HEK293 (cell line): ENCODE measurements around the gene GSTP1.

Experiments used
- ATF2 ChIP-seq: fragments of 450-650 bp; formaldehyde crosslinking; IDR thresholded peaks from 2 replicates; pipeline ENCODE4 v1.5.1; 2016; ENCODE audit warnings: missing biosample characterization, missing genetic modification characterization, low read depth
- CTCF ChIP-seq: fragments of 450-650 bp; formaldehyde crosslinking; IDR thresholded peaks from 2 replicates; pipeline ENCODE4 v1.5.1; 2016; ENCODE audit warnings: missing biosample characterization, missing genetic modification characterization
- GLIS2 ChIP-seq: fragments of 450-650 bp; formaldehyde crosslinking; IDR thresholded peaks from 2 replicates; pipeline ENCODE4 v1.5.1; 2016; ENCODE audit warnings: missing biosample characterization, missing genetic modification characterization
- MYNN ChIP-seq: fragments of 450-650 bp; formaldehyde crosslinking; IDR thresholded peaks from 2 replicates; pipeline ENCODE4 v1.5.1; 2016; ENCODE audit warnings: missing biosample characterization, missing genetic modification characterization, borderline replicate concordance
- PRDM1 ChIP-seq: fragments of 450-650 bp; formaldehyde crosslinking; IDR thresholded peaks from 2 replicates; pipeline ENCODE4; 2016; ENCODE audit warnings: missing biosample characterization, missing genetic modification characterization
- SCRT2 ChIP-seq: fragments of 450-650 bp; formaldehyde crosslinking; IDR thresholded peaks from 2 replicates; pipeline ENCODE4 v1.5.1; 2016; ENCODE audit warnings: missing biosample characterization, missing genetic modification characterization
- TCF7L2 ChIP-seq: IDR thresholded peaks from 2 replicates; pipeline ENCODE4 v1.6.1; 2011; ENCODE audit warnings: low read depth, mild to moderate bottlenecking, inconsistent platforms, low read length, moderate library complexity, borderline replicate concordance
- TRIM28 ChIP-seq: IDR thresholded peaks from 2 replicates; pipeline ENCODE4 v1.6.1; 2011; ENCODE audit warnings: low read length, control low read depth, borderline replicate concordance
- ZBTB8A ChIP-seq: fragments of 450-650 bp; formaldehyde crosslinking; IDR thresholded peaks from 2 replicates; pipeline ENCODE4 v1.5.1; 2016; ENCODE audit warnings: missing biosample characterization, missing genetic modification characterization
- ZNF354C ChIP-seq: fragments of 450-650 bp; formaldehyde crosslinking; IDR thresholded peaks from 2 replicates; pipeline ENCODE4 v1.5.1; 2016; ENCODE audit warnings: missing biosample characterization, missing genetic modification characterization, low read depth, borderline replicate concordance
- ZNF391 ChIP-seq: fragments of 450-650 bp; formaldehyde crosslinking; IDR thresholded peaks from 2 replicates; pipeline ENCODE4 v1.5.1; 2016; ENCODE audit warnings: low read depth, missing biosample characterization, missing genetic modification characterization, borderline replicate concordance
- ZNF416 ChIP-seq: fragments of 450-650 bp; formaldehyde crosslinking; IDR thresholded peaks from 2 replicates; pipeline ENCODE4 v1.5.1; 2016; ENCODE audit warnings: missing biosample characterization, missing genetic modification characterization
- ZNF510 ChIP-seq: fragments of 450-650 bp; formaldehyde crosslinking; IDR thresholded peaks from 2 replicates; pipeline ENCODE4 v1.5.1; 2018; ENCODE audit warnings: mild to moderate bottlenecking, missing genetic modification characterization, missing biosample characterization; ENCODE audit not compliant: insufficient replicate concordance
- ZNF585B ChIP-seq: fragments of 450-650 bp; formaldehyde crosslinking; IDR thresholded peaks from 2 replicates; pipeline ENCODE4 v1.5.1; 2016; ENCODE audit warnings: missing biosample characterization, missing genetic modification characterization
- ZNF654 ChIP-seq: fragments of 450-650 bp; formaldehyde crosslinking; IDR thresholded peaks from 2 replicates; pipeline ENCODE4 v1.5.1; 2016; ENCODE audit warnings: low read depth, missing biosample characterization, missing genetic modification characterization
- ZNF670 ChIP-seq: fragments of 450-650 bp; formaldehyde crosslinking; IDR thresholded peaks from 2 replicates; pipeline ENCODE4 v1.5.1; 2016; ENCODE audit warnings: missing biosample characterization, missing genetic modification characterization, low read depth
- ZNF776 ChIP-seq: fragments of 450-650 bp; formaldehyde crosslinking; IDR thresholded peaks from 2 replicates; pipeline ENCODE4 v1.5.0; 2017; ENCODE audit warnings: missing biosample characterization, missing genetic modification characterization, borderline replicate concordance
- ZNF791 ChIP-seq: fragments of 450-650 bp; formaldehyde crosslinking; IDR thresholded peaks from 2 replicates; pipeline ENCODE4 v1.5.1; 2016; ENCODE audit warnings: missing biosample characterization, missing genetic modification characterization
- ZSCAN23 ChIP-seq: fragments of 450-650 bp; formaldehyde crosslinking; IDR thresholded peaks from 2 replicates; pipeline ENCODE4 v1.5.1; 2016; ENCODE audit warnings: missing biosample characterization, missing genetic modification characterization
- TF ChIP-seq, protein P1 (sequence below): fragments of 450-650 bp; formaldehyde crosslinking; optimal IDR thresholded peaks from 2 replicates; pipeline ENCODE3; 2016; ENCODE audit warnings: missing biosample characterization, mild to moderate bottlenecking, missing genetic modification characterization
- TF ChIP-seq, protein P2 (sequence below): fragments of 450-650 bp; formaldehyde crosslinking; IDR thresholded peaks from 2 replicates; pipeline ENCODE4 v1.5.1; 2016; ENCODE audit warnings: missing biosample characterization, missing genetic modification characterization, borderline replicate concordance

Gene GSTP1

DNA sequence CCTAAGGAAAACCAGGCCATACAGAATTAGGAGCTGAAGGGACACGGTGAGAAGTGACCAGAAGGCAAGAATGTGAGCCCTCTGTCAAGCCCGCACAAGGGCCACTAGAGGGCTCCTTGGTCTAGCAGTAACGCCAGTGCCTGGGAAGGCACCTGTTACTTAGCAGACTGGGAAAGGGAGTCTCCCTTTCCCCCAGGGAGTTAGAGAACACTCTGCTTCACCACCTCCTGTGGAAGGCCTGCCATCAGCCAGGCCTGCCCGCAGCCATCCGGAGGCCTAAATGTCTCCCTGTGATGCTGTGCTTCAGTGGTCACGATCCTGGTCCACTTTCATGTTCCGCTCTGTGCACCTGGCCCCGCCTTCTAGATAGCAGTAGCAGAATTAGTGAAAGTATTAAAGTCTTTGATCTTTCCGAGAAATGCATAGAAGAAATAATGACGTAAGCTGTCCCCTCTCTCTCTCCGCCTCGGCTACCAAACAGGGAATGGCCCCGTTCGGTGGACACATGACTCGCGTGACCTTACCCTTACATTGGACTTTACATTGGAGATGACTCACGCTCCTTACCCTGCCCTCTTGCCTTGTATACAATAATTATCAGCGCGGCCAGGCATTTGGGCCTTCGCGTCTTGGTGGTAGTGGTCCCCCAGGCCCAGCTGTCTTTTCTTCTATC lies 10.7 kb upstream of the GSTP1 start (continued):
- TF ChIP-seq ZNF354C (tag by site-specific recombination) (no peak), ZNF391 (tag by site-specific recombination) (no peak), TCF7L2 (peak; percentile 67), ZNF510 (no peak), CTCF (tag by site-specific recombination) (peak; percentile 30; the same call in 1 of the 2 replicates), ZNF791 (tag by site-specific recombination) (no peak), MYNN (tag by site-specific recombination) (no peak), ZBTB8A (tag by site-specific recombination) (peak; percentile 53; the same call in 1 of the 2 replicates), PRDM1 (tag by site-specific recombination) (peak; percentile 85), ATF2 (no peak), TRIM28 (0 out of 2 replicates have a peak, but pooled peaks have one; percentile 20), ZNF670 (tag by site-specific recombination) (no peak), ZNF416 (tag by site-specific recombination) (no peak), ZNF776 (tag by site-specific recombination) (no peak), GLIS2 (tag by site-specific recombination) (no peak), SCRT2 (tag by site-specific recombination) (peak; percentile 97), ZSCAN23 (tag by site-specific recombination) (no peak), ZNF585B (tag by site-specific recombination) (0 out of 2 replicates have a peak, but pooled peaks have one; percentile 17), ZNF654 (tag by site-specific recombination) (peak; percentile 74)
- TF ChIP-seq, protein P1, sequence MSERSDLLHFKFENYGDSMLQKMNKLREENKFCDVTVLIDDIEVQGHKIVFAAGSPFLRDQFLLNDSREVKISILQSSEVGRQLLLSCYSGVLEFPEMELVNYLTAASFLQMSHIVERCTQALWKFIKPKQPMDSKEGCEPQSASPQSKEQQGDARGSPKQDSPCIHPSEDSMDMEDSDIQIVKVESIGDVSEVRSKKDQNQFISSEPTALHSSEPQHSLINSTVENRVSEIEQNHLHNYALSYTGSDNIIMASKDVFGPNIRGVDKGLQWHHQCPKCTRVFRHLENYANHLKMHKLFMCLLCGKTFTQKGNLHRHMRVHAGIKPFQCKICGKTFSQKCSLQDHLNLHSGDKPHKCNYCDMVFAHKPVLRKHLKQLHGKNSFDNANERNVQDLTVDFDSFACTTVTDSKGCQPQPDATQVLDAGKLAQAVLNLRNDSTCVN (tag by site-specific recombination): no peak
- TF ChIP-seq, protein P2, sequence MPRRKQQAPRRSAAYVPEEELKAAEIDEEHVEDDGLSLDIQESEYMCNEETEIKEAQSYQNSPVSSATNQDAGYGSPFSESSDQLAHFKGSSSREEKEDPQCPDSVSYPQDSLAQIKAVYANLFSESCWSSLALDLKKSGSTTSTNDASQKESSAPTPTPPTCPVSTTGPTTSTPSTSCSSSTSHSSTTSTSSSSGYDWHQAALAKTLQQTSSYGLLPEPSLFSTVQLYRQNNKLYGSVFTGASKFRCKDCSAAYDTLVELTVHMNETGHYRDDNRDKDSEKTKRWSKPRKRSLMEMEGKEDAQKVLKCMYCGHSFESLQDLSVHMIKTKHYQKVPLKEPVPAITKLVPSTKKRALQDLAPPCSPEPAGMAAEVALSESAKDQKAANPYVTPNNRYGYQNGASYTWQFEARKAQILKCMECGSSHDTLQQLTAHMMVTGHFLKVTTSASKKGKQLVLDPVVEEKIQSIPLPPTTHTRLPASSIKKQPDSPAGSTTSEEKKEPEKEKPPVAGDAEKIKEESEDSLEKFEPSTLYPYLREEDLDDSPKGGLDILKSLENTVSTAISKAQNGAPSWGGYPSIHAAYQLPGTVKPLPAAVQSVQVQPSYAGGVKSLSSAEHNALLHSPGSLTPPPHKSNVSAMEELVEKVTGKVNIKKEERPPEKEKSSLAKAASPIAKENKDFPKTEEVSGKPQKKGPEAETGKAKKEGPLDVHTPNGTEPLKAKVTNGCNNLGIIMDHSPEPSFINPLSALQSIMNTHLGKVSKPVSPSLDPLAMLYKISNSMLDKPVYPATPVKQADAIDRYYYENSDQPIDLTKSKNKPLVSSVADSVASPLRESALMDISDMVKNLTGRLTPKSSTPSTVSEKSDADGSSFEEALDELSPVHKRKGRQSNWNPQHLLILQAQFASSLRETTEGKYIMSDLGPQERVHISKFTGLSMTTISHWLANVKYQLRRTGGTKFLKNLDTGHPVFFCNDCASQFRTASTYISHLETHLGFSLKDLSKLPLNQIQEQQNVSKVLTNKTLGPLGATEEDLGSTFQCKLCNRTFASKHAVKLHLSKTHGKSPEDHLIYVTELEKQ (tag by site-specific recombination): no peak
- TF ChIP-seq, all 188 proteins: peak for 11
